A204.1 (cell line): Measurements from ENCODE around the gene MBD3L1.

ENCODE experiments used
- FAIRE-seq: peaks from 2 replicates; lab custom pipeline; 2012; peaks lifted over from hg19 to GRCh38; lab: Jason Lieb, UNC

The MBD3L1 gene

GRCh38 chr19:8881512-8881911 lies 49.3 kb downstream of the MBD3L1 start:
- FAIRE-seq: no peak

GRCh38 chr19:8884416-8884815 lies 52.2 kb downstream of the MBD3L1 start:
- no peak for FAIRE-seq

- FAIRE-seq: no peak
Measured at GRCh38 chr19:8887364-8887763, 55.2 kb downstream of the MBD3L1 start.

GRCh38 chr19:8890260-8890659 lies 58.1 kb downstream of the MBD3L1 start:
- FAIRE-seq: no peak
